Ovary (tissue), 9 donors: ENCODE data around the gene ALLC. TPM values are rescaled to one million over a fixed set of nuclear protein-coding genes. Genes with fewer than 3 reads are reported as not detected.
"Not testable (repeated sequence)": the region's sequence is repeated elsewhere in the genome, so short reads cannot be mapped to it uniquely, and the experiment has no call there.

ENCODE experiments used
- DNase-seq, 5 donors: peaks; one replicate each; pipeline ENCODE4 v3.0.0-alpha.2; 2019 to 2020
- H3K27ac ChIP-seq, 2 donors: fragments of 200-600 bp; one replicate each; pipeline versions ENCODE4 v1.5.1 to v1.8.0; 2019 to 2022
- H3K27me3 ChIP-seq: fragments of 200-600 bp; one replicate; pipeline ENCODE4 v1.8.0; 2022
- H3K36me3 ChIP-seq: fragments of 200-600 bp; sonication (generic); one replicate; pipeline ENCODE4 v1.5.1; 2019
- H3K4me1 ChIP-seq: one replicate; pipeline ENCODE4 v1.8.1; 2013; ENCODE audit warnings: mild to moderate bottlenecking, moderate library complexity; ENCODE audit not compliant: insufficient read depth
- H3K4me3 ChIP-seq: fragments of 200-600 bp; sonication (generic); one replicate; pipeline ENCODE4 v1.5.1; 2017
- H3K9me3 ChIP-seq, 2 donors: fragments of 200-600 bp in 1 of 2; sonication (generic) in 1 of 2; one replicate each; pipeline versions ENCODE4 v1.5.1 to v1.8.1; 2013 to 2019; ENCODE audit warnings: mild to moderate bottlenecking in 1 of 2, moderate library complexity in 1 of 2
- CTCF ChIP-seq, 3 donors: fragments of 450-650 bp in 2 of 3; fragments of 200-600 bp in 1 of 3; IDR thresholded peaks; one replicate each; pipeline versions ENCODE4 v1.5.1 to v1.8.0; 2016 to 2022; ENCODE audit warnings: antibody characterized with exemption in 3 of 3, mild to moderate bottlenecking in 1 of 3
- EP300 ChIP-seq: sonication (generic); formaldehyde crosslinking; IDR thresholded peaks from one replicate; pipeline ENCODE4 v1.6.1; 2017; ENCODE audit warnings: antibody characterized with exemption
- POLR2A ChIP-seq: fragments of 450-650 bp; IDR thresholded peaks from one replicate; pipeline ENCODE4 v1.6.1; 2017; ENCODE audit warnings: antibody characterized with exemption, mild to moderate bottlenecking, moderate library complexity
- WGBS, 3 donors: extraction: QIAGEN DNeasy Blood & Tissue Kit in 1 of 3; methylation state at CpG; one replicate each; pipeline versions ENCODE4 v1.1.5 to v1.1.7; 2013 to 2017; 5-methylcytosine and 5-hydroxymethylcytosine counted together
- intact Hi-C, 4 donors: fragments of 100-400 bp; cut with DNase I; formaldehyde crosslinking; loops; one replicate each; pipeline versions ENCODE4 v1.11.0 to v1.15.1; 2022 to 2023
- polyA plus RNA-seq, 2 donors: library from polyadenylated mRNA; stranded (reverse); fragments of 200-250 nt in 1 of 2; fragments of 350-450 nt in 1 of 2; fragmentation: Illumina TruSeq in 1 of 2; extraction: RNeasy Lipid Tissue Mini Kit (QIAGEN cat#74804) in 1 of 2; gene quantifications; one replicate each; pipeline ENCODE4 v1.2.3, GENCODE V29; 2013 to 2014
- total RNA-seq, 7 donors: library from RNA; depleted of rRNA in 2 of 7; stranded (reverse); fragments of >200 nt in 2 of 7; fragmentation: NEBNext Ultra II Directional in 3 of 7; extraction: Animal tissue kit (Norgen Biotek cat#: 25700) in 3 of 7; gene quantifications; one replicate each; pipeline versions ENCODE4 v1.1.0 to v1.2.4, GENCODE V29; 2016 to 2023
- donor health status: DM: no; HTN: no; CAD: no; lungs with moderate emphysema.
- donor health status: DM: no; HTN: no; CAD: no.
- donor health status: Bipolar disorder and iron deficiency.
- donor health status: DM: yes; HTN: yes; CAD: no.
- donor health status: DM: no; HTN: no; CAD: no.
- donor health status: DM: yes; HTN: yes; CAD: no.

Gene ALLC
- total and polyA plus RNA-seq, 9 donors: 0.20 to 1.2 (median 0.76) TPM; not detected in 5

GRCh38 chr2:3656762-3657721 lies 958 bp upstream of the ALLC start:
- intact Hi-C loops: loop anchor here in 1 of 4 donors (10.0 kb wide), 1 partner anchor 232 kb away; no protein-coding TSS in a partner anchor
- no peak for TF ChIP-seq POLR2A
- Histone ChIP-seq H3K9me3 (no peaks in the 10 kb centered on the region), H3K27ac (peak overlapping the region in 1 of 2 donors; percentile 8), H3K36me3 (no peaks in the 10 kb centered on the region), H3K27me3 (no peaks in the 10 kb centered on the region), H3K4me1 (peaks cover 17% of the 10 kb centered on the region), H3K4me3 (no peak overlapping the region)
- 23 to 57% (median 40%) methylated on average over 36 of the region's 36 CpGs for WGBS, 3 donors
- peak in 4 of 5 donors; percentile 50 to 70 (median 62) for DNase-seq

GRCh38 chr2:3659447-3660432 lies 1.7 kb downstream of the ALLC start:
- no peak overlapping the region for H3K27ac ChIP-seq
- H3K27me3 ChIP-seq: no peaks in the 10 kb centered on the region
- H3K36me3 ChIP-seq: no peaks in the 10 kb centered on the region
- peaks cover 17% of the 10 kb centered on the region for H3K4me1 ChIP-seq
- peak in 1 of 5 donors; percentile 29 for DNase-seq
- H3K4me3 ChIP-seq: no peak overlapping the region
- TF ChIP-seq POLR2A (no peak), CTCF (IDR thresholded peaks at IDR 0.05) (no peak), EP300 (no peak)
- intact Hi-C loops: loop anchor here in 1 of 4 donors (10.0 kb wide), 1 partner anchor 235 kb away; no protein-coding TSS in a partner anchor
- whole genome bisulfite sequencing, 3 donors: 58 to 71% (median 67%) methylated on average over 26 of the region's 26 CpGs
- no peaks in the 10 kb centered on the region for H3K9me3 ChIP-seq

GRCh38 chr2:3660640-3661039 lies 2.6 kb downstream of the ALLC start:
- H3K4me3 ChIP-seq, H3K36me3 ChIP-seq, intact Hi-C loops, H3K9me3 ChIP-seq, H3K27ac ChIP-seq, H3K27me3 ChIP-seq: not testable (repeated sequence)
- WGBS, 3 donors: 89 to 95% (median 95%) methylated on average over 7 of the region's 7 CpGs
- peak in 1 of 5 donors; percentile 11 for DNase-seq
- peaks cover 17% of the 10 kb centered on the region for H3K4me1 ChIP-seq

- DNase-seq: peak in 1 of 5 donors; percentile 7
- Histone ChIP-seq H3K4me3 (no peak overlapping the region), H3K36me3 (no peaks in the 10 kb centered on the region), H3K4me1 (peaks cover 17% of the 10 kb centered on the region), H3K27ac (no peak overlapping the region), H3K27me3 (no peaks in the 10 kb centered on the region), H3K9me3 (no peaks in the 10 kb centered on the region)
- intact Hi-C loops: no loop called here
- no peak for TF ChIP-seq POLR2A
- no peak for TF ChIP-seq EP300
- TF ChIP-seq CTCF (IDR thresholded peaks at IDR 0.05): no peak
- WGBS, 3 donors: 61 to 80% (median 75%) methylated on average over 3 of the region's 3 CpGs
Measured at GRCh38 chr2:3661149-3661660, 3.2 kb downstream of the ALLC start.

- peaks cover 11% of the 10 kb centered on the region for H3K4me1 ChIP-seq
- no peaks in the 10 kb centered on the region for H3K9me3 ChIP-seq
- H3K36me3 ChIP-seq: no peaks in the 10 kb centered on the region
- intact Hi-C loops: no loop called here
- DNase-seq: peak in 2 of 5 donors; percentile 5 to 10
- H3K27ac ChIP-seq: no peak overlapping the region
- 84 to 95% (median 91%) methylated on average over 6 of the region's 6 CpGs for WGBS, 3 donors
- TF ChIP-seq POLR2A (no peak), EP300 (no peak), CTCF (IDR thresholded peaks at IDR 0.05) (no peak)
- no peak overlapping the region for H3K4me3 ChIP-seq
- H3K27me3 ChIP-seq: no peaks in the 10 kb centered on the region
Measured at GRCh38 chr2:3662239-3662638, 4.2 kb downstream of the ALLC start.
